Upper lobe of left lung (tissue), 4 donors: Measurements from ENCODE around the gene PLCB4.

ENCODE experiments used
- CTCF ChIP-seq, 6 experiments: fragments of 450-650 bp in 4 of 6; fragments of 200-600 bp in 2 of 6; sonication (generic) in 2 of 6; IDR thresholded peaks; one replicate each; pipeline ENCODE4 v1.5.1; 2016 to 2019; ENCODE audit warnings: antibody characterized with exemption in 6 of 6
- EP300 ChIP-seq, 4 donors: sonication (generic); formaldehyde crosslinking; IDR thresholded peaks; one replicate each; pipeline ENCODE4 v1.5.1; 2017; ENCODE audit warnings: antibody characterized with exemption in 4 of 4, control low read depth in 2 of 4
- POLR2A ChIP-seq, 4 donors: fragments of 450-650 bp; IDR thresholded peaks; one replicate each; pipeline ENCODE4 v1.5.1; 2016 to 2017; ENCODE audit warnings: antibody characterized with exemption in 4 of 4, mild to moderate bottlenecking in 2 of 4

GRCh38 chr20:9280666-9281065 lies 211.8 kb downstream of the PLCB4 start:
- TF ChIP-seq CTCF (IDR thresholded peaks at IDR 0.05) = no peak
- no peak for TF ChIP-seq EP300 (IDR thresholded peaks at IDR 0.05)
- TF ChIP-seq POLR2A (IDR thresholded peaks at IDR 0.05) = no peak
